ENCODE measurements around the gene RASAL2.

The RASAL2 gene

DNA sequence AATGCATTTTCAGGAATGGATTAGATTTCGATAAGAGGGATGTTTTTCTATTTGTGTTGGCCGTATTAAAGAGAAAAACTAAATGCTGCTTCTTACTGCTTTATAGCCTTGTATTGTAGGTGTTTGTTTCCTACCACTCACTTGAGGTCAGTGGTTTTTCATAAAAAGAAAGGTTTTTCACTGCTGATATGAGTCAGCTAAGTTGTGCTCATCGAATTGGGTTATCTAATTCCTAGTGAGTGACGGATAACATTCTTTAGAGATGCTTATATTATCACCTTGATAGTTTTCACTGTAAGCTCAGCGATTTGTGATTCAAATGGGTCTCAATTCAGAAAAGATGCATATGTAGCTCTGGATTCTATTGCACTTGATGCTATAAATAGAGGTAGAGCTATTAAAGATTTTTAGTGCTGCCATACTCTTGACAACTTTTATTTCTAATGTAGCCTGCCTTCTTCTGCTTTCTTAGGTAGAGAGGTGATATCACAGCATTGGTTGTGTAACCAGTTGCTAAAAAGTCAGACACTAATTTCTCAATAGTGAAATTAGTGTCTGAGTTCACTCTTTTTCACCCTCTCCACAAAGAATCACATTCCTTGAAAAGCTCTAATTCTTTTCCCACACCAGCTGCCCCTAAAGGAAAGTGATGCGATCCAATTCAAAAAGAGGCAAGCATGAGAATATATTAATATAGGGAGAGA is 180.0 kb downstream of the RASAL2 start:
- ATAC-seq (no peak), DNase-seq (no peak)
- Mint-ChIP-seq H3K9me3 (no peaks in the 10 kb centered on the region), H3K36me3 (ENCODE audit: low read depth) (no peaks in the 10 kb centered on the region), H3K27ac (no peak overlapping the region), H3K4me3 (no peak overlapping the region), H3K4me1 (no peaks in the 10 kb centered on the region), H3K27me3 (no peaks in the 10 kb centered on the region)

DNA sequence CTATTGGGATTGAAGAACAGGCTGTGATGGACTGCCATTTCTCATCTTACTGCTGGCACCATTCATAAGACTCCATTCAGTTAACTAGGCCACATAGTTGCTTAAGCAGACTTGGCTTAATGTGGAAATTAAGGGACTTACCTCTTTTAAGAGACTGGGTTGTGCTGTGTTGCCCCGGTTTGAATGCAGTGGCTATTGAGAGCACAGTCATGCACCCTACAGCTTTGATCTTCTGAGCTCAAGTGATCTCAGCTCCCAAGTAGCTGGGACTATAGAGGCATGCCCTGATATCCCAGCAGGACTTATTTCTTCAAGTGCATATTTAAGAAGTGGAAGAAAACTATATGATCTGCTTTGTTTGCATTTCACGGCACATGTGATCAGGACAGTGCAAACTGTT is 181.1 kb downstream of the RASAL2 start:
- H3K9me3 Mint-ChIP-seq: no peaks in the 10 kb centered on the region
- ATAC-seq (no peak), DNase-seq (no peak)
- H3K36me3 Mint-ChIP-seq (ENCODE audit: low read depth): no peaks in the 10 kb centered on the region
- H3K4me1 Mint-ChIP-seq: no peaks in the 10 kb centered on the region
- no peak overlapping the region for H3K4me3 Mint-ChIP-seq
- H3K27ac Mint-ChIP-seq: no peak overlapping the region
- no peaks in the 10 kb centered on the region for H3K27me3 Mint-ChIP-seq

DNA sequence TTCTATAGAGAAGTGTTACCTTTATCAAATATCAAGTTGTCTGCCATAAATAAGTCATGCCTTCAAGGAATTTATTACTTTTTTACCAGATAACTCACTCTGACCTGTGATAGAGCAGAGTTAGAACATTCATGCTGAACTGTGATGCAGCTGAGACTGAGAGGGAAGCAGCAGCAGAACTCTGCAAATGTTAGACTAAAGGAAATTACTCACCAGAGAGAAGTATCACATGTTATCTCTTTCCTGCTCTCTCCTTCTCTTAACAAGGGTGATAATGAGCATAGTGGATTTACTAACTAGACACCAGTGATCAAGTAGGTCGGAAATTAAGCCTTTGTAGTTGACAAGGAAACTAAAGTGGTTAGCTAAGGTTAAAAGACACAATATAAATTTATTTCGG is 181.6 kb downstream of the RASAL2 start:
- no peak overlapping the region for H3K27ac Mint-ChIP-seq
- H3K4me1 Mint-ChIP-seq: no peaks in the 10 kb centered on the region
- H3K9me3 Mint-ChIP-seq: no peaks in the 10 kb centered on the region
- DNase-seq (no peak), ATAC-seq (no peak)
- no peaks in the 10 kb centered on the region for H3K27me3 Mint-ChIP-seq
- H3K4me3 Mint-ChIP-seq: no peak overlapping the region
- H3K36me3 Mint-ChIP-seq (ENCODE audit: low read depth): no peaks in the 10 kb centered on the region

DNA sequence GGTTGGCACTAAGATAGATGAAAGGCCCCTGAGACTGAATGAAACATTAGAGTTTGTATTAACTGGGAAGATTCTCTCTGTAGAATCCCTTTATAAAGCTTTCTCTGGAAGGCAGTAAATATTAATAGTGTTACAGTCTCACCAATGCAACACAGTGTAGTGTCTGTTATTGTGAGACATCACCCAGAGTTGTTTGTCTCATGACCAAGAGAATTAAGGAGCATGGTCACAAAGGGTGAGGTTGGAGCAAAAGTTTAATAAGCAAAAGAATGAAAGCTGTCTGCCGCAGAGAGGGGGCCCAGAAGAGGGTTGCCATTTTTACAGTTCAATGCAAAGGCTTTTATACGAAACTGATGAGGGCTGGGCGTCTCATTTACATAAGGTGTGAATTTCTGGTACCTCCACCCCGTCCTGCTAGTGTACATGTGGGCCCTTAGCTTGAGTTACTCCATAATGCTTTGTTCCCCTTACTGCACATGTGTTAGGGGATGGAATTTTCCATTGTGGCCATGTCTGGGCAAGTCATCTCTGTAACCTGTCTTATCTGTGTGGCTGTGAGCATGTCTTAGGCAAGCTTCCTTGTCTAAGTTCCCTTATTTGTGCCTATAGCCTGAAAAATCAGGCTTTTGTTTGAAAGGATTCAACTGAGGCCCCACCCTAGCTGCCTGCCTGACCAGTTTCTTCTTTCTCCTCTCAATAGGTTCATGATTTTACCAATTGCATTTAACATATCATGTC is 184.1 kb downstream of the RASAL2 start:
- Mint-ChIP-seq H3K9me3 (no peaks in the 10 kb centered on the region), H3K36me3 (ENCODE audit: low read depth) (no peaks in the 10 kb centered on the region), H3K27me3 (peaks cover 2% of the 10 kb centered on the region), H3K4me1 (no peaks in the 10 kb centered on the region), H3K27ac (no peak overlapping the region), H3K4me3 (no peak overlapping the region)
- ATAC-seq (no peak), DNase-seq (no peak)

DNA sequence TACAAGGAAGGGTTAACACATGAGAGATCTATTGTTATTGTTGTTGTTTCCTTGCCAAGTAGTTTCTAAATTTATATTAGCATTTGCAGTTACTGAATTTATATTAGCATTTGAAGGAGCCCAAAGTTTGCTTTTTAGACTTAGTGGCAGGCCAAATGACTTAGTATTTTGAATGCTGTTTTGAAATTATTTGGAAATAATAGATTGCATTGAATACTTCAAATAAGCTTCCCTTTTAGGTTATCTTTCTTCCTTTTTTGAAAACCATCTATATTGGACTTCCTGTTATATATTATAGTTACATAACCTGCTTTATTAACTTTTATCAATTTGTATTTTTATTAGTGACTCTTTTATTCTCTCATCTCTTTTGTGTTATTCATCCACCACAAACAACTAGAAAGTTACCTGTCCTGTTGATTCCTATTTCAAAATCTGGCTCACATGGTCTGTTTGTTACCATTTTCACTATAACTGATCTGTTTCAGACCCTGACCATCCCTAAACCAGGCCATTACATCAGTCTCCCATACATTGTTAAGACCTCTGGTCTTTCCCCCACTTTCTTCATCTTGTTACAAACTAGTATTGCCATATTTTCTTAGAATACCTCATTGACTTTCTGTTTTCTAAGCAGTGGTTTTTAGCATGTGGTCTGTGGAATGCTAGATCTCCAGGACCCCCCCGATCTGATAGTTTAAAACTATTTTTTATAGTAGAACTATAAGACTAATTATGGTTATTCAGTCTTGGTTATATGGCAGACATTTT is 185.2 kb downstream of the RASAL2 start:
- Mint-ChIP-seq H3K27ac (no peak overlapping the region), H3K27me3 (peaks cover 2% of the 10 kb centered on the region), H3K9me3 (no peaks in the 10 kb centered on the region), H3K36me3 (ENCODE audit: low read depth) (no peaks in the 10 kb centered on the region), H3K4me1 (no peaks in the 10 kb centered on the region), H3K4me3 (no peak overlapping the region)
- DNase-seq (no peak), ATAC-seq (no peak)

DNA sequence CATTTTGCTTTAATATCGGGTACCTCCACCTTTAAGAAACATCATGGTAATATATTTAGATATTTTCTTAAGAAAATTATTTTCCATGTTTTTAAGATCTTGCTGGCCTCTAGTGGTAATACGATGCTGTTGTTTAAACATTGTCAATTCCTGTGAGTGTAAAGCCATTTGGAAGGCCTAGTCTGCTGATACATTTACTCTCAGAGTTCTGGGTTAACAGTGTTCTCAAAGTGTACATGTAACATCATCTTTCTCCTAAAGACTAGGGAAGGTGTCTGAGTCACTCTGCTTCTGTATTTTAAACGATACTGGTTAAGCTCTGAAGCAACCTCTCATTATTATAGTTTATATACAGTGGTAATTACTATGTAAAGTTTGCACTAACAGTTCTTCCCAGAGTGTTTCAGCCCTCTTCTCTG is 189.1 kb downstream of the RASAL2 start:
- Mint-ChIP-seq H3K27ac (no peak overlapping the region), H3K27me3 (peaks cover 2% of the 10 kb centered on the region), H3K4me3 (no peak overlapping the region), H3K4me1 (no peaks in the 10 kb centered on the region), H3K36me3 (ENCODE audit: low read depth) (no peaks in the 10 kb centered on the region), H3K9me3 (no peaks in the 10 kb centered on the region)
- no peak for DNase-seq
- ATAC-seq: no peak

DNA sequence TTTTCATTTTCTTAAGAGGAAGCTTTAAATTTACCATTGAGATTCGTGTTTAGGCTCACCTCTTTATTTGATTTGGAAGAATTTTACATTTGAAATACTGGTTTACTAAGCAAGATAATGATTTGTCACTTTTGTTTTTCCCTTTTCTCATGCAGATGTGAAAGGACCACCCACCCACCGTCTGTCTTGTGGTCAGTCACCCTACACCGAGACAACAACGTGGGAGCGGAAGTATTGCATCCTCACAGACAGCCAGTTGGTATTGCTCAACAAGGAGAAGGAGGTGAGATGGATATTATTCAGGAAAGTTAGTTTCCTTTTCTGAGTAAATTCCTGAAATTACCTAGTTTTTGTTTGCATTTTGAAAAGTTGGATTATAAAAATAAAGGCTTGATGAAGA is 189.5 kb downstream of the RASAL2 start:
- no peak for ATAC-seq

DNA sequence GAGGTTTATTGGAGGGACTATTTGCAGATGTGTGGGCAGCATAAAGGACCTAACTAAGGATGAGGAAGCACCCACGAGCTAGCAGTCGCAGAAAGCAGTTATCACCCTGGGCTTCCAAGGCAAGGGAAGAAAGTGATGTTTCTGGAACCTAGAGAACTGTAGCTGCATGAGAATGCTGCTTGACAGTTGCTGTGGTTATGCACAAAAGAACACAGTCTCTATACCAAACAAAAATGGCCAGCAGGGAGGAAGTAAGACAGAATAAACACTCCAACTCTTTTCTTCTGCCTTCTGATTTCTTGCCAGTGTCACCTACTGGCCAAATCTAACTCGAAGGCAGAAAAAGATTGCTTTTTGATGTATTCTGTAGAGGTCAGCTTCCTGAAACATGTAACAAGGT is 190.2 kb downstream of the RASAL2 start:
- DNase-seq (no peak), ATAC-seq (no peak)
- Mint-ChIP-seq H3K27me3 (peaks cover 2% of the 10 kb centered on the region), H3K27ac (no peak overlapping the region), H3K36me3 (ENCODE audit: low read depth) (no peaks in the 10 kb centered on the region), H3K9me3 (no peaks in the 10 kb centered on the region), H3K4me3 (no peak overlapping the region), H3K4me1 (no peaks in the 10 kb centered on the region)

More for the DNA sequence above, 189.5 kb downstream of the RASAL2 start:
- Mint-ChIP-seq H3K27me3 (peaks cover 2% of the 10 kb centered on the region), H3K4me1 (no peaks in the 10 kb centered on the region), H3K9me3 (no peaks in the 10 kb centered on the region), H3K36me3 (ENCODE audit: low read depth) (no peaks in the 10 kb centered on the region), H3K4me3 (no peak overlapping the region), H3K27ac (no peak overlapping the region)
- DNase-seq: no peak

DNA sequence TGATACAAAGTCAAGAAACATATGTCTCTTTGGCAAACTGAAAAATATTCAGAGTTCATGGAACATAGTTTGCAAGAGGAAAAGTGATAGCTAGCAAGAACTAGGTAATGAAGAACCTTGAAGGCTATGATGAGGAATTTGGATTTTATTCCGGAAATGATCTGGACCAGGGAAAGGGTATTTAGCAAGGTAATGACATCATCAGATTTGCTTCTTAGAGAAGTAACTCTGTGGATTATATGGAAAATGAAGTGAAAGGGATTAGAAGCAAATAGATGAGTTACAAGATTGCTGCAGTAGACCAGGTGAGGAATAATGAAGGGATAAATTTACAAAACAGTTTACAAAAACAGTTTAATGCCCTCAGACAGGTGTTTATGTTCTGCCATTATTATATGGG is 197.3 kb downstream of the RASAL2 start:
- Mint-ChIP-seq H3K36me3 (ENCODE audit: low read depth) (no peaks in the 10 kb centered on the region), H3K9me3 (no peaks in the 10 kb centered on the region), H3K27ac (no peak overlapping the region), H3K4me1 (no peaks in the 10 kb centered on the region), H3K27me3 (no peaks in the 10 kb centered on the region), H3K4me3 (no peak overlapping the region)
- ATAC-seq: no peak
- DNase-seq: no peak

DNA sequence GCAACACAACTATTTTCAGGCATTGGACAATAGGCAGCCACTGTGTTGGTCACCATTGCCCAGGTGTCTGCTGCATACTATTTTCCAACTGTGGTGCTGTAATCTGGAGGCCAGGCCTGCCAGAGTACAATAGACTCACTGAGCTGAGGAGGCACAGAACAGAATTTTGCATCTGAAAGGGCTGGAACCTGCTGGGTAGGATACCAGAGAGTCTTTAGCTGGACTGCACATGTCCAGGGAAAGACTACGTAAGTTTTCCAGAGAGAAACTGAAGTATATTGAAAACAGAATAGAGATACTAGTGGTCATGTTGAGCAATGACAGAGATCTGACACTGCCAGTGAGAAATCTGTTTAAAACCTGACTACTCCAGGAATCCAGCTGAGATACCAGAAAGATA is 200.8 kb downstream of the RASAL2 start:
- Mint-ChIP-seq H3K27me3 (no peaks in the 10 kb centered on the region), H3K27ac (no peak overlapping the region), H3K4me3 (no peak overlapping the region), H3K36me3 (ENCODE audit: low read depth) (no peaks in the 10 kb centered on the region), H3K9me3 (no peaks in the 10 kb centered on the region), H3K4me1 (no peaks in the 10 kb centered on the region)
- ATAC-seq (no peak), DNase-seq (no peak)

DNA sequence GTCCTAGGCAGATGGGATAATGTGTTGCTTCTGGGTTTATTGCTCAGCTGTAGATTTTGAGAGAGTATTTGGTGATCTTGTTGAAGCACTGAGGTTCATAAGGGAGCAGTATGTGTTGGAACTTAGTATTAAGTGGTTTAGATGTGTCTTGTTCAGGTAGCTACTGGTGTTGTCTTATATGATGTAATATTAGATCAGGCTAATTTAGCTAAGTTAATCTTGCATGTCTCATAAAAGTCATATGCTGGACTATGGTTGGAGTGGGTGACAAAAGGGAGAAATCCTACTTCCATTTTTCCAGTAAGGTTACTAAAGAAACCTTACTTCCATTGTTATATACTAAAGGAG is 206.4 kb downstream of the RASAL2 start:
- Mint-ChIP-seq H3K36me3 (ENCODE audit: low read depth) (no peaks in the 10 kb centered on the region), H3K9me3 (no peaks in the 10 kb centered on the region), H3K27me3 (peaks cover 2% of the 10 kb centered on the region), H3K4me1 (no peaks in the 10 kb centered on the region), H3K4me3 (no peak overlapping the region), H3K27ac (no peak overlapping the region)
- DNase-seq (no peak), ATAC-seq (no peak)

DNA sequence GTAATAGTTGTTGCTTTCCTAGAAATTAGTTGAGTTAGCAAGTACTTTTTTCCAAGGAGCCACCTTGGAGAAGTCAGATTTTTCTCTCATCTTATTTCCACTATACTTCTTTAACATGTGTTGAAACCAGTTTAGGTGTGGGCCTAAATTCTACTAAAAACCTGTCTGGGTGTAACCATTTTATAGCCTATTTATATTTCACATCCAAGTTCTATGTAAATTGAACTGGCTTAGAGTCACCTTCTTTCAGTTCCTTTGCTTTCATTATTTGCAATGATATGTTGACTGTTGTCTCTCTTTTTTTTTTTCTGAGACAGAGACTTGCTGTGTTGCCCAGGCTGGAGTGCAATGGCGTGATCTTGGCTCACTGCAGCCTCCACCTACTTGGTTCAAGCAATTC is 207.2 kb downstream of the RASAL2 start:
- peaks cover 3% of the 10 kb centered on the region for H3K9me3 Mint-ChIP-seq
- DNase-seq: no peak
- no peak overlapping the region for H3K27ac Mint-ChIP-seq
- no peak for ATAC-seq
- no peaks in the 10 kb centered on the region for H3K36me3 Mint-ChIP-seq (ENCODE audit: low read depth)
- H3K27me3 Mint-ChIP-seq: peaks cover 2% of the 10 kb centered on the region
- no peak overlapping the region for H3K4me3 Mint-ChIP-seq
- H3K4me1 Mint-ChIP-seq: no peaks in the 10 kb centered on the region

DNA sequence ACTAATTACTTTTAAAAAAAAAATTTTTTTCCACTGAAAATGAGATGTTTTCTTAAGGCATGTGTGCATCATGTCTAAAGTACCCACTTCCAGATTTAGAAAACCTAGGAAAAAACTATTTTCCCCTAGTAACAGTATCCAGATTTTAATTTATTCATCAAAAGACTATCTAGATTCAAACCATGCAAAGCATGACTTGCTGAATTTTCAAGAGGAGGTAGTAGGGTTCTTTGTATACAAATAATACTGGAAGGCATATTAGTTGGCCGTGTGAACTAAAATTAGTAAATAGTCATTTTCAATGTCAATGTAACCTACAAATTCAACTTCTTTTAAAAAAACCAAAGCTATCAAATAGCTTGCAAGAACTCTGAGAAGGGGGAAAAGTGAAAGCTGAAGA is 213.4 kb downstream of the RASAL2 start:
- no peaks in the 10 kb centered on the region for H3K4me1 Mint-ChIP-seq
- no peak overlapping the region for H3K4me3 Mint-ChIP-seq
- H3K36me3 Mint-ChIP-seq (ENCODE audit: low read depth): no peaks in the 10 kb centered on the region
- ATAC-seq (no peak), DNase-seq (no peak)
- no peak overlapping the region for H3K27ac Mint-ChIP-seq
- H3K9me3 Mint-ChIP-seq: peaks cover 3% of the 10 kb centered on the region
- peaks cover 3% of the 10 kb centered on the region for H3K27me3 Mint-ChIP-seq

DNA sequence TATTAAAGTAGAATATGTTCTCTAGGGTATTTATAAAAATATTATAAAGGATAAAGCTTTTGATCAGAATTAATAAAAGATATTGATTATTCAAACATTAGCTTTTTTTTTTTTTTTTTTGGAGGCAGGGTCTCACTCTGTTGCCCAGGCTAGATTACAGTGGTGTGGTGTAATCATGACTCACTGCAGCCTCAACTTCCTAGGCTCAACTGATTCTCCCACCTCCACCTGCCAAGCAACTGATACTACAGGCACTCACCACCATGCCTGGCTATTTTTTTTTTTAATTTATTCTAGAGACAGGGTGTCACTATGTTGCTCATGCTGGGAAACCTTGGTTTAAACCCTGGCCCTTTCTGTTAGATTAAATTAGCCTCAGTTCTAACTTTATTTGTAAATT is 214.5 kb downstream of the RASAL2 start:
- DNase-seq (no peak), ATAC-seq (no peak)
- no peaks in the 10 kb centered on the region for H3K4me1 Mint-ChIP-seq
- no peak overlapping the region for H3K4me3 Mint-ChIP-seq
- no peaks in the 10 kb centered on the region for H3K36me3 Mint-ChIP-seq (ENCODE audit: low read depth)
- peaks cover 3% of the 10 kb centered on the region for H3K9me3 Mint-ChIP-seq
- peaks cover 3% of the 10 kb centered on the region for H3K27me3 Mint-ChIP-seq
- H3K27ac Mint-ChIP-seq: no peak overlapping the region

DNA sequence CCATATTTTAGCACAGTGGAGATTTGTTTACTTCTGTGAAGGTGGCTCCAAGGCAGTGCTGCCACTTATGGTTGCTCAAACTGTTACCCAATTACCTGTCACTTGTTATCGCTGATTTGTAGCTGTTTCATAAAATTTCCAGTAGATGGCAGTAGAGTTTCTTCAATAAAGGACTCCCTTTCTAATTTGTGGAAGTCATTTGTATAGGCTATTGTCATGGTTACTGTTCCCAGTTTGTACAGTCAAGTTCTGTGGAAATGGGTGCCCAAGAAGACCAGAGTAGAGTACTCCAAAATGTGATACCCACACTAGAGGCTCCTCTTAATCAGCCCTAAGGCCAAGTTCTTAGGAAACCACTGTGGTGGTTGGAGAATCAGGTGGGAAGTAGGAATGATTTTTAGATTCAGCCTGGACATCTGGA is 216.8 kb downstream of the RASAL2 start:
- DNase-seq: no peak

More for the DNA sequence above, 216.8 kb downstream of the RASAL2 start:
- H3K9me3 Mint-ChIP-seq: peaks cover 2% of the 10 kb centered on the region
- peaks cover 3% of the 10 kb centered on the region for H3K27me3 Mint-ChIP-seq
- no peak overlapping the region for H3K4me3 Mint-ChIP-seq
- no peaks in the 10 kb centered on the region for H3K36me3 Mint-ChIP-seq (ENCODE audit: low read depth)
- no peak for ATAC-seq
- H3K4me1 Mint-ChIP-seq: no peaks in the 10 kb centered on the region
- no peak overlapping the region for H3K27ac Mint-ChIP-seq
